Dedifferentiated amniotic fluid mesenchymal stem cell (primary cell): Measurements from ENCODE around the gene RBM17.
A peak's percentile ranks its signal among the peaks of the same experiment; 100 is the strongest.
"Not testable (repeated sequence)": the region's sequence is repeated elsewhere in the genome, so short reads cannot be mapped to it uniquely, and the experiment has no call there.

Experiments
- DNase-seq: peaks from one replicate; pipeline ENCODE4 v3.0.0-alpha.2; 2016; ENCODE audit errors: extremely low spot score

RBM17 gene

DNA sequence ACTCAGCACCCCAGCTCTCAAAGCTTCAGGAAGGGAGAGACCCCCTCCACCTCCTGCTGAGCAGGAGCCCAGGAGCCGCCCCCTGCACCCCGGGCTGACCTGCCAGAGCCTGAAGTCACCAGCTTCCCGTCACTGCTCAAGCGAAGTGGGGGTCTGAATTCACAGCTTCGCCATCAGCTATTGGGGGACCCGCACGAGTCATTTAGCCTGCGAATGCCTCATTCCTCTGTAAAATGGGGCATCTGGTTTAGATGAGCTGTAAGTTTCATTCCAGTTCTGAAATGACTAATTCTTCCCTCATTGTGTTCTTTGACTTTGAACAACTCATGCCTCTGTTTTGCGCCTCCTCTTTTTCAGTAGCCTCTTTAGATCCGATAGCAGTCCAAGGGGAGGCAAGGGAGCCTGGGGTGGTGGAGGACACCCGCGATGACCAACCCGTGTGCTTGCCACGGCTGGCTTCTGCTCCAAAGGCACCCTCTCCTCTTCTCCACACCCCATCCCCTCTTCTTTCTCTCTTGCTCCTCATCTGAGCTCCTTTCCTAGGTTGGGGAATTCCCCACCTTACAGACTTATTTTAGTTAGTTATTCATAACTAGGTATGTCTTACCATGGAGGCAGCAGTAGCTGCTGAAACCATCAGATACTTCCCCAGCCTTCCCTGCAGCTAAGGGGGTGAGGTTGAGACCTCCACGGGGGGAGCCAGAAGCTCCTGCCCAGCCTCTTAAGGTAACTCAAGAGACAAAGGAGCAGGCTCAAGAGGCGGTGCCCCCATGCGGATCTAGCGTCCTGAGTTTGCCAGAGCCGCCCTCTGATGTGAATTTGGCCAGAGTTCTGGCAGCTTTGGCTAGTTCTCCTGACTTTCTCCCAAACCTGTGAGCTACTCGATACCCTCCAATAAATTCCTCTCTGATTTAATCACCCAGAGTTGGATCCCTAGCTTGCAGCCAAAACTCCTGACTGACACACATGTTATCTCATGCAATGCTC lies 47.7 kb downstream of the RBM17 start:
- peak; percentile 57 for DNase-seq

DNA sequence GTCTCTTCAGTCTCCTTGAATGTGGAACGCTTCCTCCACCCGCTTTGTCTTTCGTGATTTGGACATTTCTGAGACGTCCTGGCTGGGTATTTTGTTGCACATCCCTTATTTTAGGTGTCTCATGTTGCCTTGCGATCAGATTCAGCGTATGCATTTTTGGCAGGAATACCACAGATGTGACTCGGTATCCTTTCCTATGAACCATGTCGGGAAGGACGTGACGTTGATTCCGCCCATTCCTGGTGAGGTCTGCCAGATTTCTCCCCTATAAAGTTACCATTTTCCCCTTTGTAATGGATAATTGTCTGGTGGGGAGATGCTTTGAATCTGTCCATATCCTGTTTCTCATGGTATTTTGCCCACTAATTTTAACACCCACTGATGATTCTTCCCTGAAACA lies 49.6 kb downstream of the RBM17 start:
- no peak for DNase-seq

DNA sequence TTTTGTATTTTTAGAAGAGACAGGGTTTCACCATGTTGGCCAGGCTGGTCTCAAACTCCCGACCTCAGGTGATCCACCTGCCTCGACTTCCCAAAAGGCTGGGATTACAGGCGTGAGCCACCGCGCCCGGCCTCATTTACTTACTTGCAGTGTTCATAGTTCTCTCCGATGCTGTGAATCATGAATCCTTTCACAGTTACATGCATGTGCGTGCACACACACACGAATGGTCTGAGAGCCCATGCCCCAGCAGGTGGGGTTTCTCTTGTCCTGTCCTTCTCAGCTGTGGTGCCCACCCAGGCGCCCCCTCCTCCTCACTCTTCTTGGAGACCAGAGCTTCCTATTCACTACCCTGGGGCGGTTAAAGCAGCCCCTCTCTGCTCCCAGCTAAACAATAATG lies 50.6 kb downstream of the RBM17 start:
- DNase-seq = no peak

DNA sequence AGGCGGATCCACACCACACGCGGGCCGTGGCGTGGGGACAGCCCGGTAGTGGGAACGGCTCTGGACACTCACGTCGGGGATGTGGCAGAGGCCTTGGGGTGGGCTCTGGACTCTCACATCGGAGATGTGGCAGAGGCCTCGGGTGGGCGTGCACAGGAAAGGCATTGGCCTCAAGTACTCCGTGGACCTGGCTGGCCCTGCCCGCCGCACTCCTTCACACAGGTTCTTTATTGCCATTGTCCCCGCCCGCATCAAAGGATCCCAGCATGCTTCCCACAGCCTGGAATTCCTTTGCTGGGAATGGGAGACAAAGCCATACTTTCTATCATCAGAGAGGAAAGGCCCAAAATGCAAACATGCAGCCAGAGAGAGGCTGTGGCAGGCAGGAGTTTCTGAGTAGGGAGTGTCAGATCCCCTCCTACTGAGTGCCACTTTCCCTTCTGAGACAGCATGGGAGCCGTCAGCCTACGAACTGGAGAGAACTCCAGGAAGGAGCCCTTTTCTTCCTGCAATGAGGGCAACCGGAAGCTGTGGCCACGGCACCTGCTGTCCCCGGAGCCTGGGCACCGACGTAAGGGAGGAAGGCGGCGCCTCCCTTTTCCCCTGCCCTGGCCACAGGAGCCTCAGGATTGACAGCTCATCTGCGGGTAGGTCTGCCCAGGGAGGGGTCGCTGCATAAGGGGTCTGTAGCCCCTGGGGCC lies 51.5 kb downstream of the RBM17 start:
- DNase-seq = no peak

DNA sequence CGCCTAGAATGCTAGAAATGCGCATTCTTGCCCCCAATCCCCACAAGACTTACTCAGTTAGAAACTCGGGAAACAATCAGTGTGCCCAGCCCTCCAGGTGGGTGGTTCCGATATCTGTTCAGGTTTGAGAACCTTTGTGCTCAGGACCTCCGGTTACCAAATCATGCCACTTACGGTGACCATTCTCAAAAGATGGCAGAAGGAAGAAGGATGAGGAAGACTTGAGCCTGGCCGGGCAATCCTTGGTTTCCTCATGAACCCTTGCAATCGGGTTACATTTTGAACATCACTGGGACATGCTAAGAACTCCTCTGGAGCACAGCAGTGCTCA lies 52.1 kb downstream of the RBM17 start:
- no peak for DNase-seq

DNA sequence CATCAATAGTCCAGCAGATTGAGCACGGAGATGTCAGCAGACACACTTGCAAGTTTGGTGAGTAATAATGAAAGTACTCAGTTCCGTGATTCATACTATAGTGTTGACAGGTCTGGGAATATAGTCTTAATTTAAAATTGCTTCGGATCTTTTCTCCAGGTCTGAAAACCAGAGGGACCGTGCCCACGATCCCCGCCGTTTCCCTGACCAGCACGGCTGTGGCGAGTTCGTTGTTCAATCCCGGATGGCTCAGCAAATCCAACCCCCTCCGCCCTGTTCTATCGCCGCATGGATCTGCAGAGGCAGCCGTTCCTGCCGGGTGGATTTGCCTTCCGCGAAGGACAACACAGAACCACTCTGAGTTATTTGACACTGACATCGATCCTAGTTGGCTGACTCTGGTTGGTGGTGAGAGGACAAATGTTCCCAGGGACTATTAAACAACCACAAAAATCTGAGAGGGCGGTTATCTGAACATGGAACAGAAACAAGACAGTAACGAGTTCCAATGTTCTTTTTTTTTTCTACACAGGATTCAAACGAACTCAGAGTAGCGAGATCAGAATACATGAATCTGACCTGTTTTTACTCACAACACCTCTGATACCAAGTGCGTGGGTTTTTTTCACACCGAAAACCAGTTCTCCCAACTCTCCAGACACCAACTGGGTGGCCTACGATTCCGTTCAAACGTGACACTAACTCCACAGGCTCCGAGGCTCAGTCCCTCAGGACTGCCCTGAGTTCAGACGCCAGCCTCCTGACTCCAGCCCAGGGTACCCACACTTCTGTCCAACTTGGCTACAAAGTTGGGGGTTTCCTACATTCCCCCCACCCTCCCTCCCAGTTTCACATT lies 52.7 kb downstream of the RBM17 start:
- DNase-seq = peak; percentile 26

DNA sequence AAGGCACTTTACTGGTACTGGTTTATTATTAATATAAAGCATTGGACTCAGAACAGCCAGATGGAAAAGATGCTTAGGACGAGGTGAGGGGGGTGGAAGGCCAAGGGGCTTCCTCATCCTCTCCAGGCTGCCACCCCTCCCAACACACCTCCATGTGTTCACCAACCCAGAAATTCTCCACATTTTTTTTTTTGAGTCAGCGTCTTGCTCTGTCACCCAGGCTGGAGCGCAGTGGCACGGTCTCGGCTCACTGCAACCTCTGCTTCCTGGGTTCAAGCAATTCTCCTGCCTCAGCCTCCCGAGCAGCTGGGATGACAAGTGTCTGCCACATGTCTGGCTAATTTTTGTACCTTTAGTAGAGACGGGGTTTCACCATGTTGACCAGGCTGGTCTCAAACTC lies 53.4 kb downstream of the RBM17 start:
- not testable (repeated sequence) for DNase-seq

DNA sequence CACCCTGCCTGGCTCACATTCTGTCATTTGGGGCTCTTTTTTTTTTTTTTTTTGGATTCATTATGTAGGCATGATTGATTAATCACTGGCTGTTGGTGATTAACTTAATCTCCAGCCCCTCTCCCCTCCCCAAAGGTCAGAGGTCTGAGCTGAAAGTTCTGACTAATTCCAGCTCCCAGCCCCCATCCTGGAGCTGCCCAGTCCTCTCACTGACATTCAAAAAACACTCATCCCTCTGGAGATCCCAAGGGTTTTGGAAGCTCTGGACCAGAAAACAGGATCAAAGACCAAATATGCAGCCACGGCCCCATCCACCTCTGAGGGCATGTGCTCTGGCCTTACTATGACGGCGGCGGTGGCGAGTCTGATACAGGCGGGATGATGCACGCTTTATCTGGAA lies 53.8 kb downstream of the RBM17 start:
- no peak for DNase-seq

DNA sequence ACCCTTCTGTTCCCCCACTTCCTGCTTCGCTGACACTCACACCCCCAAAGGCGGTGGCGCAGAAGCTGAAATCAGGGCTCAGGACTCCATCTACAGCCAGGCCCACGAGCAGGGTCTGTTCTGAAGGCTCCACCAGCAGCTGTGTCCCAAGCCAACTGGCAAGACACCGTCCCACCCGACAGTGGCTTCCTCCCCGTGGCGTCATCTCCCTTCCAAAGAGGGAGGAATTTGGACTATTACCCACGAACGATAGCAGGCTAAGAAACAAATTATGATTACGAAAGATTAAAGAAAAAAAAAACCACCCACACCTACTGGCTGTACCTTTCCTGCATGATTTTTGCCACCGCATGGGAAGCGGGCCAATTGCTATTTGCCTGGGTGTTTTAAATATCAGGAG lies 54.3 kb downstream of the RBM17 start:
- no peak for DNase-seq

DNA sequence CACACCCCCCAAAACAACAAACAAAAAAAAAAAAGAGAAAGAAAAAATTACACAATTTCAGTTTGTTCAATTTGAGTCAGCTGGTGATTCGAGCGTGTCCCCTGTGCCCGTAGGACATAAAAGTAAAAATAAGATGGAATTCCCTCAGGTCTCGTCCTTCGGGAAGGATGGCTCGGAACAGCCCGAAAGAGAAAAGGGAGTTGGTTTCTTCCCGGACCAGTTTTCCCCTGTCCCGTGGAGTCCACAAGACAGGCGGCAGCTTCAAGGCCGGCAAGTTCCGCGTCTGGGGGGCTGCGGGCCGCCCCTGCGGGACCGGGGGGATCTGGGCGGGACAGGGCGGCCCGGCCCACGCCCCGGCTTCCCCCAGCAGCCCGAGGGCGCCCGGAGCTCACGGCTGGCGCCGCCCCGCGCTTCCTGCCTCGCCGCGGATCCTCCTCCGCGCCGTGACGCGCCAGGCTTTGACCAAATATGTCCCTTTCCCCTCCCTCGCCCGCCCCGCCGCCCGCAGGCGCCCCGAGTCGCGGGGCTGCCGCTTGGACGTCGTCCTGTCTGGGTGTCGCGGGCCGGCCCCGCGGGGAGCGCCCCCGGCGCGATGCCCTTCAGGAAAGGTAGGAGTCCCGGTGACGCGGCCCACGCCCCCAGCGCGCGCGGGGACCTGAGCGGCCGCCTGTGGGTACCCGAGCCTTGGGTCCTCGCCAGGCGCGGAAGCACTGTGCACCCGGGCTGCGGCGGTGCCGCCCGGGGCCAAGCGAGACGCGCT lies 55.8 kb downstream of the RBM17 start:
- DNase-seq = peak; percentile 76

DNA sequence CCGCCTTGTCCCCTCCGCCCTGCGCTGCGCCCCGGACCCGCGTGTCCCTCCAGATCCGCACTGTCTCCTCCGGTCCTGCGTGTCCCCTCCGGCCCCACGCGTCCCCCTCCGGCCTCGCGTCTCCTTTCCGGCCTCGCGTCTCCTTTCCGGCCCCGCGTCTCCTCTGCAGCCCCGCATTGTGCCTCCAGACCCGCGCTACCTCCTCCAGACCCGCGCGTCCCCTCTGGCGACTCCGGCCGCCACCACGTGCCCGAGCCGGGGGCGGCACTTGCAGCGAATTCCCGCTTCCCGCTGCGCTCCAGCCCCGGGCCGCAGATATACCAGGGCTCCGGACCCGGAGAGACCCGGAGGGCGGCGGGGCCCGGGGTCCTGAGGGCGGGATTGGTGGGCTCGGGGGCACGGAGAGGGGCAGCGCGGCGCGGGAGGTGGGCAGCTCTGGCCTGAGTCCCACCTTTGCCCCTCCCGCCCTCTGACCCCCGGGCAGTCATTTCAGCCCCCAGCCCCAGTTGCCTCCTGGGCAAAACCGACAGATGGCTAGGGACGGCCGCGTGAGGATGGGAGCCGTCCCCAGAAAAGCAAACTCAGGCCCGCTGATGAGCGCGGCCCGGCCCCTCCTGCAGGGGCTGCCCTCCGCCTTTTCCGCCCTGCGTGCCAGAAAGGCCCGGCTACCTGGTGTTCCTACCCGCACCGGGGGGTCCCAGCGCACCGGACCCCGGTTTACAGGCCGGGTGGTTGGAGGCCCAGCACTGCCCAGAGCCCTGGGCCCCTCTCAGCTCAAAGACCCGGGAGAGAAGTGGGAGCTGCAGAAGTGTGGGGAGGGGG lies 56.5 kb downstream of the RBM17 start:
- DNase-seq = no peak

DNA sequence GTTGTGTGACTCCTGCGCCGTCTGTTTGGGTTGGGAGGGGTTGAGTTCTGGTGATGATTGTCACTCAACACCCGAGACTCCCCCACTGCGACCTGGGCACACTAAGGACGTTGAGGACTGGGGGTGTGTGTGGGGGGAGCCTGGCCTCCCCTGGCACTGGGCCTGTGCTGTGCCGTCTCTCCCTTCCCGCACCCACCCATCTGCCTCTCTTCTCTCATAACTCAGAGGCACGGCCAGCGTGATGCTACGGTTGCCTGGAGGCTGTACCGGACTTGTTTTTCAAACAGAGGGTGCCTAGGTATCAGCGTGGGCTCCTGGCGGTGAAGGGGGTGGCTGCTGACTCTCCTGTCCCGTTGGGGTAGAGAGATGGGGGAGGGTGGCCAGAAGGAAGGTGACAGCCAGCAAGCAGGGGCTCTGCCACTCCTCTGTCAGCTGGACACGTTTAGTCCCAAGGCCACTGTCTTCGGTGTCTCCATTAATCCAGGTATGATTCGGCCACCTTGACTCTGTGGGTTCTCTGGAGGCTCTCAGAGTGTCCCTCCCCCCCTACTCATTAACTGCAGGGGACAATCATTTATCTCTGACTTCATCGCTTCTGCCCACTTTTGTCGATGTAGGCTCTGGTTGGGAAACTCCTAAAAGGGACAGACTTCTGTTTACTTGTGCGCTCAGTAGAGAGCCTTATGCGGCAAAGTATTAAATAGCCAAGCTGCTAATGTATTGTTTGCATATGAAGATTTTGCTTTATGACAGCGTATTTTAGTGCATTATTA lies 57.4 kb downstream of the RBM17 start:
- no peak for DNase-seq

DNA sequence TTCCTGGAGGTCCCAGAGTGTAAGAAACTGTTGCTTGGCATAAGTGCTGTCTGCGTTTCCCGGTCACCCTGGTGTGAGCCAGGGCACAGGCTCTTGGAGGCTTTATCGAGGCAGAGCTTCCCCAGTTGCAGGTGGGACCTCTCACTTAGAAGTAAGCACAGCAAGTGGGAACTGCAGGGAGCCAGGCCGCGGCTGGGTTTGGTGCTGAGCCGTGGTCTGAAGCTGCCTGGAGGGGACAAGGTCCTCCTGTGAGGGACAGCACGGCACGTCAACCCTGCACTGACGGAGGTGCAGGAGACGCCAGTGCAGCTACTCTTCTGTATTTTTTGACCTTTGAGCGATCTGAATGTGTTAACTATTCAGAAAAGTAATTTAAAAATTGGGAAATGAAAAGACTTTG lies 58.1 kb downstream of the RBM17 start:
- DNase-seq = no peak

DNA sequence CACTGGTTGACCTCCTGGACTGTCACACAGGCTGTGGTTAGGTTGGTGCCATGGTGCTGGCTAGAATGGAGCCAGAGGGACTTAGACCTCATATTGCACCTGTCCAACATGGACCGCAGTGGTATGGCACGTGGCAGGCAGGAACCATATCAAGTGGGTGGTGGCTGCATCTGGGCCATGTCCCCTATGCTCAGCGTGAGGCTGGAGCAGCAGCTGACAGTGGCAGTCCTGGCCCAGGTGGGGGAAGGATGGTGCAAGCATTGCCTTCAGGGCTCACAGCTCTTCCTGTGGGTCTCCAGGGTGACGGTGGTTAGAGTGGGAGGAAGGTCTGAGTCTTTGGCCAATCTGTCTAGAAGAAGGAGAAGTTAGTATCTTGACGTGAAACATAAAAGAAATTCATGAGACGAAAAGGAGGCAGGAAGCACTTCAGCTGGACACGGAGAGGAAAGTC lies 59.4 kb downstream of the RBM17 start:
- DNase-seq = no peak

DNA sequence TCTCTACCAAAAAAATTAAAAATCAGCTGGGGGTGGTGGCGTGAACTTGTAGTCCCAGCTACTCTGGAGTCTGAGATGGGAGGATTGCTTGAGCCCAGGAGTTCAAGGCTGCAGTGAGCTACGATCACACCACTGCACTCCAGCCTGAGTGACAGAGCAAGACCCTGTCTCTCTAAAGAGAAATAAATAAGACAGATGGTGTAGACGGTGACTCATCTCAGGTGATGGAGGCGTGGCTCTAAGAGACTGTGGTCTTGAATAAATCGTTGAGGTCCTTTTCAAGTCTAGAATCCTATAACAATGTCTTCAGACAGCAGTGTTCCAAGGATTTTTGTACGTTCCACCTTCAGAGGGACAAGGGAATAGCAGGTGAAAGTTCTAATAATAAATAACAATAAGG lies 60.1 kb downstream of the RBM17 start:
- DNase-seq = no peak

DNA sequence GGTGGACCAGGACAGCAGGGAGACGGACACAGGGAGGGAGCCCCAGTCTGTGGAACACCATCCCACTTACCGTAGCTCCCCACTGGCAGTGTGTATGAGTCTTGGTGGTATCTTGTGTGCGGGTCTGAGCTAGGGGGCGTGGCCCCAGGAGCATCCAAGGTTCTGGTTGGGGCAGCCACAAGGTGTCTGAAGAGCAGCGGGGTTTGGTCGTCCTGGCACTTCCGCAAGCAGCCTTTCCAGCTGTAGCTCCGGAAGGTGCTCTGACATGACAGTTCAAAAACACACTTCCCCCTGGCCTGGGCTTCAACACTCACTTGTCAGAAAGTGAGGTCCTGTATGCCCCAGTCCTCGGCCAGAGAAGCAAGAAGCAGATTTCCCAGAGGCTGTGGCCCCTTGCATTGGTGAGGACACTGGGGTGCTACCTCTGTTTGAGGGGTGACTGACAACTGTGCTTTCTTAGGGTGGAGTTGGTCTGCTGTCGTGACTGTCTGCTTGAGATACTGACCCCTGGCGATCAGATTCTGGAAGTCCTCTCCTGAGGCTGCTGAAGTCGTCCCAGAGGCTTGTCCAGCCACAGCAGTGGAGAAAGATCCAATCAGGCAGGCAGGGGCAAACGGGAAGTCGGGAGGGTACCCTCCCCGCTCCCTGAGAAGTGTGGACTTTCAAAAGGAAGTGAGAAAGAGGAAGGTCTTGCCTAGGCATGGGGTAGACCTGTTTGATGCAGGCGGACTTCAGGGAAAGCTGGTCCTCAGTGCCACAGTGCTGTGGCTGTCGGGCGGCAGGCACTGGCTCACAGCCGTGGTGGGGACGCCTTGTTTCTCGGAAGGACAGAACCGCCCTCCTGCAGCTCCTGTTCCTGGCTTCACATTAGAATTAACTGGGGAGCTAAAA lies 62.5 kb downstream of the RBM17 start:
- peak; percentile 51 for DNase-seq

DNA sequence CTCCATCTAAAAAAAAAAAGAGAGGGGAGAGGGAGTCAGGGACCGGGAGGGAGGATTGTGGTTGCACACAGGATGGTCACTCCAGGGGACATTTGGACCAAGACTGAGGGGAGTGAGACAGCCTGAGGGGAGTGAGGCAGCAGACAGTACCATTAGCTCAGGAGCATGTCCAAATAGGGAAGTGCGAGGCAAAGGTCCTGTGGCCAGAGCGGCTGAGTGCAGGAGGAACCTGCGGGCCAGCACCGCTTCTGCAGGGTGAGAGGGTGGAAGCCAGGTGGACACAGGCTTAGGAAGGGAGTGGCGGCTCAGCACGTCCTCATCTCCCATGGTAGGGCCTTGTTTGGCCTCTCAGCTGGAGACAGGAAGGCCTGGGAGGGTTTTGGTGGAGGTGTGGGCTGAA lies 65.0 kb downstream of the RBM17 start:
- no peak for DNase-seq

DNA sequence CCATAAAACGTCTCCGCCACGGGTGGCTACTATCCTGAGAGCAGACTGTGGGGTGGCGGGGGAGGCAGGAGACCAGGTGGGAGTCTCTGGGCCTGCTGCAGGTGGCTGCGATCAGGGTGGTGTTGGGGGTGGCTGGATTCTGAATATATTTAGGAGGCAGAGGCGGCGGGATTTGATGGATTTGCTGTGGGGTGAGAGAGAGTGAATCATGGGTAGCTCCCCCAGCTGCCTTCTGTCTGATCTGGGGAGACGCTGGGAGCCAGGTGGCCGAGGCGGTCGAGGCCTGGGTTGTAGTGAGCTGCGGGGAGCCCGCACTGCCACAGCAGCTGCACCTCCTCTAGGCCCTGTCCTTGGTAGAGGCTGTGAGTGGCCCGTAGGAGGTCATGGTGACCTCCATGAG lies 65.7 kb downstream of the RBM17 start:
- DNase-seq = no peak

DNA sequence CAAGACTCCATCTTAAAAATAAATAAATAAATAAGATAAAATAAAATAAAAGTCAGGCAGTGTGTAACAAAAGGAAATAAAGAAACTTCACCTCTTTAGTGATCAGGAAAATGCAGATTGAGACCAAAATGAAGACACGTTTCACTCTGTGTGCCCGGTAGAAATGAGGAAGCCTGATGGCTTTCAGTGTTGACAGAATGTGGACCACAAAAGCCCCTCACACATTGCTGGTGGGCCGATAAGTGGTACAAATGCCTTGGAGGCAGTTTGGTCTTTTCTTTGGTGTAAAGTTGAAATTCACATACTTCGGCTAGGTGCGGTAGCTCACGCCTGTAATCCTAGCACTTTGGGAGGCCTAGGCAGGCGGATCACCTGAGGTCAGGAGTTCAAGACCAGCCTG lies 69.4 kb downstream of the RBM17 start:
- no peak for DNase-seq
